NT2/D1 (cell line): ENCODE data around the gene PLEKHA5.

Experiments
- DNase-seq: peaks from one replicate; pipeline ENCODE4 v3.0.0-alpha.2; 2011; ENCODE audit warnings: low read depth, low spot score
- H3K27me3 ChIP-seq: 2 replicates; pipeline ENCODE4 v1.6.0; 2011; ENCODE audit warnings: mild to moderate bottlenecking; ENCODE audit not compliant: insufficient read length, insufficient read depth
- H3K36me3 ChIP-seq: 2 replicates; pipeline ENCODE4 v1.6.1; 2011; ENCODE audit warnings: mild to moderate bottlenecking, low read length, mixed read lengths; ENCODE audit not compliant: insufficient read depth, insufficient read length
- H3K4me1 ChIP-seq: 2 replicates; pipeline ENCODE4 v1.5.1; 2011; ENCODE audit not compliant: insufficient read depth, insufficient read length
- H3K4me3 ChIP-seq: 2 replicates; pipeline ENCODE4 v1.5.1; 2011; ENCODE audit warnings: low read depth; ENCODE audit not compliant: insufficient read length
- H3K9ac ChIP-seq: 2 replicates; pipeline ENCODE4 v1.6.0; 2011; ENCODE audit warnings: low read depth; ENCODE audit not compliant: insufficient read length
- H3K9me3 ChIP-seq: 2 replicates; pipeline ENCODE4 v1.5.1; 2011; ENCODE audit warnings: mild to moderate bottlenecking, low read length; ENCODE audit not compliant: insufficient read depth
- SUZ12 ChIP-seq: IDR thresholded peaks from 2 replicates; pipeline ENCODE4 v1.6.1; 2011; ENCODE audit not compliant: insufficient read length, insufficient read depth; ENCODE audit errors: extremely low read depth
- YY1 ChIP-seq: IDR thresholded peaks from 2 replicates; pipeline ENCODE4 v1.6.1; 2011; ENCODE audit not compliant: insufficient read length, insufficient read depth
- ZNF274 ChIP-seq: IDR thresholded peaks from 2 replicates; pipeline ENCODE4 v1.6.1; 2011; ENCODE audit warnings: mild to moderate bottlenecking, low read depth, low read length

Gene PLEKHA5

DNA sequence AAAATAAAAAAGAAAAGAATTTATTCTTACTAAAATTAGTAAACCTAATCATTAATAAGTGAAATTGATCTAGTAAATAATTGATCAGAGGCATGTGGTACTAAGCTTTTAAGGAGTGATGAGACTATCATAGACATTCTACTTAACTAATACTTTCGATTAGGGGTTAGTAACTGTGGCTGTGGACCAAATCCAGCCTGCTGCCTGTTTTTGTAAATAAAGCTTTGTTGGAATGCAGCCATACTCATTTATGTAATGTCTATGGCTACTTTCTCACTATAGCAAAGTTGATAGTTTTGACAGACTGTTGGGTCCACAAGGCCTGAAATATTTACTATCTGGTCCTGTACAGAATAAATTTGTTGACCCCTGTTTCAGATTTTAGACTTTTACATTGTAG lies 63.2 kb downstream of the PLEKHA5 start:
- H3K4me1 ChIP-seq: peaks cover 2% of the 10 kb centered on the region
- DNase-seq: no peak
- peaks cover 10% of the 10 kb centered on the region for H3K36me3 ChIP-seq
- H3K9me3 ChIP-seq: no peaks in the 10 kb centered on the region
- H3K4me3 ChIP-seq: no peak overlapping the region
- no peak for TF ChIP-seq YY1
- TF ChIP-seq SUZ12: no peak
- no peak for TF ChIP-seq ZNF274
- H3K9ac ChIP-seq: no peak overlapping the region
- no peaks in the 10 kb centered on the region for H3K27me3 ChIP-seq

DNA sequence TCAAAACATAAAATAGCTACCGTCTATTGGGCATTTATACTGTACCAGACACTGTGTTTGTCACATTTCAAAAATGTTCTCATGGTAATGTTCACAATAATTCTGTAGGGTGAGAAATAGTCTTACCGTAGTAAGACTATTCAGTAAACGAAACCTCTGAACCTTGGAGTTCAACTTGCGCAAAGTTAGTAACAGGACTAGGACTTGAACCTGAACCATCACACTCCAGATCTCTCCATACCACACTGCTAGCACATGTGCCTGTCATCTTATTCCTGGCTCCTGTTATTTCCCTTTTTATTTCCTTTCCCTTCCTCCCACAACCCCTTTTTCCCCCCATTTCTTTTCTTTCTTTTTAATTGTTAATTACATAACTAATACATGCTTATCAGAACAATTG lies 65.4 kb downstream of the PLEKHA5 start:
- no peak for DNase-seq
- Histone ChIP-seq H3K4me3 (no peak overlapping the region), H3K9ac (no peak overlapping the region), H3K9me3 (no peaks in the 10 kb centered on the region), H3K27me3 (no peaks in the 10 kb centered on the region), H3K4me1 (peaks cover 3% of the 10 kb centered on the region), H3K36me3 (peaks cover 5% of the 10 kb centered on the region)
- no peak for TF ChIP-seq SUZ12
- TF ChIP-seq YY1: no peak
- no peak for TF ChIP-seq ZNF274

DNA sequence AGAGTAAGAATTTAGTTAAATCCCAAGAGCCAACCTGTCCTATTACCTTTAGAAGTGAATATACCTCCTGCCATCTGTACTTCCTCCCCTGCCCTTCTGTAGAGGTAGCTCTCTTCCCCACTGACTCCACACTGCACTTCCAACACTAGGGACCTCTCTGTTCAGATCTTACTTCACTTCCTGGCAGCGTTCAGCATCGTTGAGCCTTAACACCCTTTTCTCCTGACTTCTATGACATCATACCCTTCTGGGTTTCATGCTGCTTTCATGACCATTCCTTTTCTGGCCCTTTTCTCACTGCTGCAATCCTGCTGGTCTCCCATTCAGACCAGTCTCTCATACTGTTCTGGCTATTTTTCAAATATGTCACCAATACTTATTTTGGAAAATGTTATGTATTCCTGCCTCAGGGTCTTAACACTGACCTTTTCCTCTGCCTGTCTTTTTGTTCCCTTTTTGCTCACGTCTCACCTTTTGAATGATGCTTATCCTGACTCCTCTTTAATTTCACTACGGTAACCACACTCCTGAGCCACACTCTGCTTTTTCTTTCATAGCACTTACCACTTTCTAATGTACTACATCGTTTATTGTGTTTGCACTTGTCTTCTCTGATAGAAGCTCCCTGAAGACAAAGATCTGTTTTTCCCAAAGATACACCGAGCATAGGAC lies 67.6 kb downstream of the PLEKHA5 start:
- H3K4me3 ChIP-seq: no peak overlapping the region
- H3K9ac ChIP-seq: no peak overlapping the region
- TF ChIP-seq YY1: no peak
- TF ChIP-seq ZNF274: no peak
- TF ChIP-seq SUZ12: no peak
- DNase-seq: no peak
- H3K27me3 ChIP-seq: no peaks in the 10 kb centered on the region
- H3K9me3 ChIP-seq: no peaks in the 10 kb centered on the region; the same call in 1 of the 2 replicates
- H3K36me3 ChIP-seq: no peaks in the 10 kb centered on the region
- peaks cover 3% of the 10 kb centered on the region for H3K4me1 ChIP-seq

DNA sequence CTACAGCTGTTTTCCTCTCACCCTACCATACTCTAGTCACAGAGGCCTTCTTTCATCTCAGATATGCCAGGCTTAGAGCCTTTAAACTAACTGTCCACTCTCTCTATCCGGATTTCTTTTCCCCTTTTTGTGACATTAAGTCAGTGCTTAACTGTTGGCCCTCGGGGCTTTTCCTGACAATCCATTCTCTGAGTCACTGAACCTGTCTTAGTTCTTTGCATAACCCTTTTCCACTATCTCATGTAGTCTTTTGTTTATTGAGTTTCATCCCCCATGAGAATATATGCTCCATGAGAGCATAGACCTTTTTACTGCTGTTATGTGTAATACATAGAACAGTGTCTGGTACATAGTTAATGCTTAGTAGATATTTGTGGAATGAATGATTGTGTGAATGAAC lies 68.7 kb downstream of the PLEKHA5 start:
- Histone ChIP-seq H3K9ac (no peak overlapping the region), H3K4me3 (no peak overlapping the region), H3K36me3 (peaks cover 4% of the 10 kb centered on the region), H3K4me1 (peaks cover 3% of the 10 kb centered on the region), H3K9me3 (no peaks in the 10 kb centered on the region; the same call in 1 of the 2 replicates), H3K27me3 (no peaks in the 10 kb centered on the region)
- TF ChIP-seq YY1: no peak
- TF ChIP-seq SUZ12: no peak
- TF ChIP-seq ZNF274: no peak
- DNase-seq: peak; percentile 66

DNA sequence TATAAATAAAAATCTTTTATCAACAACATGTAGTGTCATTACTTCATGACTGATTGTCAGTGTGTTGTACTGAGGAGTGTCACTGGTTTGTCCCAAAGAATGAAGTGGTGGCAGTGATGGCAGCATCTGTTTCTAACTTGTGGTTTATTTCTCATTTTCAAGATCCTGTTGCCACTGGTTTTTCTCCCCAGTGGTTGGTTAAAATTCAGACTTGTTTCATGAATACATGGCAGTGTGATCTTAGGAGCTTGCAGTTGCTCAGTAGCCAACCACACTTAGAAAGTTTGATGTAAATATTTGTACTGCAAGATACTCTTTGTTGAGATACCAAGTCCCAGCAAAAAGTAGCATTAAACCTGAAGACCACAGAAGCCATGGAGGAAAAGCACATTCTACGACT lies 69.8 kb downstream of the PLEKHA5 start:
- Histone ChIP-seq H3K36me3 (peaks cover 4% of the 10 kb centered on the region), H3K4me3 (no peak overlapping the region), H3K9ac (no peak overlapping the region), H3K9me3 (no peaks in the 10 kb centered on the region; the same call in 1 of the 2 replicates), H3K4me1 (peaks cover 3% of the 10 kb centered on the region), H3K27me3 (no peaks in the 10 kb centered on the region)
- DNase-seq: no peak
- TF ChIP-seq YY1 (no peak), SUZ12 (no peak)

DNA sequence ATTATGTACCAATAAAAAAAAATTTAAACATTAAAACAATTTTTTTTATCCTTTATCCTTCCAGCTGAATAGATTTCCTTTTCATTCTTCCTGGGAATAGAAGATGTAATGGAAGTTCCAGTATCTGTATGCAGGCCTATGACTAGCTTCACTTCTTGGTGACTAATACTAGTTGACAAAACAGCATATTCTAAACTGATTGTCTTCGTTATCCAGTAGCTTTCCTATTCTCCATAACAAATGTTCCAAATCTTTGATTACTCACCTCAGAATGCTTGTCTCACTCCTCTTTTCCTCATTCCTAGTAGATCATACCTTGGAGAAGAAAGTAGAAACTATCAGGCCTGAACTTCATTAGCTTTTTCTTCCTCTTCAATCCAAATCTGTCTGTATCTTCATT lies 70.7 kb downstream of the PLEKHA5 start:
- H3K36me3 ChIP-seq: peaks cover 4% of the 10 kb centered on the region
- H3K4me1 ChIP-seq: peaks cover 3% of the 10 kb centered on the region
- no peak overlapping the region for H3K9ac ChIP-seq
- no peak overlapping the region for H3K4me3 ChIP-seq
- TF ChIP-seq SUZ12 (no peak), ZNF274 (no peak), YY1 (no peak)
- no peaks in the 10 kb centered on the region for H3K27me3 ChIP-seq
- no peak for DNase-seq
- H3K9me3 ChIP-seq: no peaks in the 10 kb centered on the region; the same call in 1 of the 2 replicates

DNA sequence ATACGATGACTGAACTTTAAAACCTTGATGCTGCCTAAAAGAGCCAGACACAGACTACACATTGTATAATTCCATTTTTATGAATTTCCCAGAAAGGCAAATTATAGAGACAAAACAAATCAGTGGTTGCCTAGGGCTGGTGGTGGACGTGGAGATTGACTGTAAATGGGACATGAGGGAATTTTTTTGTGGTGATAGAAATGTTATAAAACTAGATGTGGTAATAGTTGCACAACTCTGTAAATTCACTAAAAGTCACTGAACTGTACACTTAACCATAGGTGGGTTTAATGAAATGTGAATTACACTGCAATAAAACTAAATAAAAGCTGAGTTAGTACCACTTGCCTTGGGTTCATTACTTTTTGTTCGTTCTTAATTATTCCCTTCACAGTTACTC lies 72.1 kb downstream of the PLEKHA5 start:
- DNase-seq: no peak
- H3K27me3 ChIP-seq: no peaks in the 10 kb centered on the region
- peaks cover 3% of the 10 kb centered on the region for H3K4me1 ChIP-seq
- H3K36me3 ChIP-seq: peaks cover 5% of the 10 kb centered on the region
- no peak overlapping the region for H3K9ac ChIP-seq
- H3K9me3 ChIP-seq: no peaks in the 10 kb centered on the region; the same call in 1 of the 2 replicates
- TF ChIP-seq ZNF274 (no peak), SUZ12 (no peak), YY1 (no peak)
- H3K4me3 ChIP-seq: no peak overlapping the region
